PFSK-1 (cell line): ENCODE measurements around the gene NFIC.

ENCODE experiments used
- POLR2AphosphoS5 ChIP-seq: IDR thresholded peaks from 2 replicates; pipeline ENCODE4 v1.6.1; 2012; ENCODE audit warnings: low read depth, mild to moderate bottlenecking, control low read depth, low read length, moderate library complexity
- SIN3A ChIP-seq: IDR thresholded peaks from 2 replicates; pipeline ENCODE4 v1.6.1; 2012; ENCODE audit warnings: mild to moderate bottlenecking, low read length, moderate library complexity, borderline replicate concordance; ENCODE audit not compliant: insufficient read depth
- TAF1 ChIP-seq: IDR thresholded peaks from 2 replicates; pipeline ENCODE4 v1.6.1; 2012; ENCODE audit warnings: low read length, control low read depth, borderline replicate concordance; ENCODE audit not compliant: insufficient read depth

DNA sequence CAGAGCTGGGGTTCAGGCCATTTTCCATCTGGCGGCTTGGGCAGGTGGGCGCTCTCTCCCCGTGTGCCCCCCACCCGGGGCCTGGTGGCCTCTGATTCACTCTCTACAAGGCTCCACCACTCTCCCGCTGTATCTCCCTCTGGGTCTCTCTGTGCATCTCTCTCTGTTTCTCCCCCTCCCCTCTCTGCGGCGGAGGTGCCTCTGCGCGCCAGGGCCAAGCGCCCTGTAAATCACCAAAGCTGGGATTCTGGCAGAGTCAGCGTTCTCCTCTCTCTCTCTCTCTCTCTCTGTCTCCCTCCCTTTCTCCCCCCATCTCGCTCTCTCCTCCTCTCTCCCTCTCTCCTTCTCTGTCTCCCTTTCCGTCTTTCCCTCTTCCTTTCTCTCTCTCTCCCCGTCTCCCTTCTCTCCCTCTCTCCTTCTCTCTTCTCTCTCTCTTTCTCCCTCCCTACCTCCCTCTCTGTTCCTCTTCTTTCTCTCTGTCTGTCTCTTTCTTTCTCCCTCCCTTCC, 3.9 kb downstream of the NFIC start:
- TF ChIP-seq SIN3A (no peak), TAF1 (no peak), POLR2AphosphoS5 (no peak)
